ENCODE data around the gene EIF3D.
A peak's percentile ranks its signal among the peaks of the same experiment; 100 is the strongest.

Gene EIF3D

GRCh38 chr22:36528795-36529751, at the start of gene EIF3D:
TSS of gene EIF3D (minus strand) at chr22:36529166. CDS start at chr22:36526121, 3,045 bp downstream.
- TF ChIP-seq CTCF (IDR thresholded peaks at IDR 0.05): no peak
- Histone ChIP-seq H3K27ac (peak within 1 kb of the TSS; percentile 89 to 93), H3K4me3 (peak within 1 kb of the TSS; percentile 79)
- DNase-seq (ENCODE audit: low spot score): peak; percentile 98

GRCh38 chr22:36578619-36579018, 49.7 kb upstream of the EIF3D start:
- no peak for TF ChIP-seq CTCF (IDR thresholded peaks at IDR 0.05)

GRCh38 chr22:36577019-36577418, 48.1 kb upstream of the EIF3D start:
- DNase-seq (ENCODE audit: low spot score): no peak
- H3K4me3 ChIP-seq: no peak overlapping the region
- TF ChIP-seq CTCF (IDR thresholded peaks at IDR 0.05): no peak
- no peak overlapping the region for H3K27ac ChIP-seq

More at GRCh38 chr22:36578619-36579018, 49.7 kb upstream of the EIF3D start:
- Histone ChIP-seq H3K27ac (no peak overlapping the region), H3K4me3 (no peak overlapping the region)
- no peak for DNase-seq (ENCODE audit: low spot score)

GRCh38 chr22:36574728-36575127, 45.8 kb upstream of the EIF3D start:
- TF ChIP-seq CTCF (IDR thresholded peaks at IDR 0.05): no peak
- H3K4me3 ChIP-seq: no peak overlapping the region
- no peak for DNase-seq (ENCODE audit: low spot score)
- no peak overlapping the region for H3K27ac ChIP-seq

GRCh38 chr22:36573815-36574363, 44.9 kb upstream of the EIF3D start:
- no peak for TF ChIP-seq CTCF (IDR thresholded peaks at IDR 0.05)
- Histone ChIP-seq H3K4me3 (no peak overlapping the region), H3K27ac (no peak overlapping the region)
- DNase-seq (ENCODE audit: low spot score): no peak

GRCh38 chr22:36571991-36572390, 43.0 kb upstream of the EIF3D start:
- Histone ChIP-seq H3K4me3 (no peak overlapping the region), H3K27ac (no peak overlapping the region)
- TF ChIP-seq CTCF (IDR thresholded peaks at IDR 0.05): no peak
- DNase-seq (ENCODE audit: low spot score): no peak

All from coronary artery (tissue), 2 donors.